Bronchial epithelial cell (primary cell): Measurements from ENCODE around the gene OPRL1. TPM values are rescaled to one million over a fixed set of nuclear protein-coding genes. Genes with fewer than 3 reads are reported as not detected.

Source experiments
- DNase-seq: peaks from one replicate; pipeline ENCODE4 v3.0.0-alpha.2; 2010; ENCODE audit warnings: low read depth
- FAIRE-seq: peaks from 2 replicates; lab custom pipeline; 2011; peaks lifted over from hg19 to GRCh38; lab: Jason Lieb, UNC
- H3K27me3 ChIP-seq: 2 replicates; pipeline ENCODE4 v1.5.1; 2011; ENCODE audit warnings: low read length; ENCODE audit not compliant: control insufficient read depth, insufficient read depth
- H3K36me3 ChIP-seq: 2 replicates; pipeline ENCODE4 v1.5.1; 2011; ENCODE audit warnings: low read length; ENCODE audit not compliant: control insufficient read depth, insufficient read depth
- H3K4me3 ChIP-seq: 2 replicates; pipeline ENCODE4 v1.5.1; 2011; ENCODE audit warnings: mild to moderate bottlenecking, low read depth, low read length, control low read depth
- CTCF ChIP-seq: IDR thresholded peaks from 2 replicates; pipeline ENCODE4 v1.5.1; 2011; ENCODE audit warnings: mild to moderate bottlenecking, moderate library complexity, low read length, control low read depth, inconsistent platforms; ENCODE audit not compliant: insufficient read depth, severe bottlenecking
- total RNA-seq: library from RNA; depleted of rRNA; stranded (reverse); fragments of >200 nt; gene quantifications from 2 replicates; pipeline ENCODE4 v1.2.1, GENCODE V29; 2014

Gene OPRL1
- total RNA-seq, 1 donor from 2014 or later, result under 0.01 TPM

- H3K4me3 ChIP-seq, result no peak overlapping the region
- no peak for FAIRE-seq
Measured at GRCh38 chr20:64047046-64047389, 32.9 kb upstream of the OPRL1 start.

GRCh38 chr20:64047968-64048401 is 31.9 kb upstream of the OPRL1 start:
- Histone ChIP-seq H3K27me3 (peaks cover 19% of the 10 kb centered on the region), H3K36me3 (no peaks in the 10 kb centered on the region), H3K4me3 (no peak overlapping the region)
- FAIRE-seq (no peak), DNase-seq (no peak)
- TF ChIP-seq CTCF, result no peak

More at GRCh38 chr20:64047046-64047389, 32.9 kb upstream of the OPRL1 start:
- H3K27me3 ChIP-seq, result peaks cover 19% of the 10 kb centered on the region
- no peak for DNase-seq
- no peak for TF ChIP-seq CTCF
- no peaks in the 10 kb centered on the region for H3K36me3 ChIP-seq

GRCh38 chr20:64048402-64049044 is 31.4 kb upstream of the OPRL1 start:
- TF ChIP-seq CTCF, result no peak
- Histone ChIP-seq H3K36me3 (no peaks in the 10 kb centered on the region), H3K4me3 (no peak overlapping the region), H3K27me3 (peaks cover 19% of the 10 kb centered on the region)
- FAIRE-seq, result no peak
- DNase-seq, result no peak

- Histone ChIP-seq H3K27me3 (peaks cover 19% of the 10 kb centered on the region), H3K4me3 (no peak within 1 kb of the TSS)
Measured at GRCh38 chr20:64049060-64049877, 30.6 kb upstream of the OPRL1 start, which contains the start of gene SOX18. TSS of gene SOX18 (minus strand) at chr20:64049639. CDS start at chr20:64049516, 123 bp downstream.

GRCh38 chr20:64049878-64050260 is 30.0 kb upstream of the OPRL1 start:
- FAIRE-seq (no peak), DNase-seq (no peak)
- no peak for TF ChIP-seq CTCF
- Histone ChIP-seq H3K27me3 (peaks cover 19% of the 10 kb centered on the region), H3K4me3 (no peak overlapping the region), H3K36me3 (no peaks in the 10 kb centered on the region)

More at GRCh38 chr20:64049060-64049877, 30.6 kb upstream of the OPRL1 start, which contains the start of gene SOX18:
- TF ChIP-seq CTCF, result no peak
- H3K36me3 ChIP-seq, result no peaks in the 10 kb centered on the region
- no peak for FAIRE-seq
- DNase-seq, result no peak
